GM23338 (cell line): ENCODE results near the gene IGSF21. TPM values are rescaled to one million over a fixed set of nuclear protein-coding genes. Genes with fewer than 3 reads are reported as not detected.

Experiments used
- ATAC-seq: fragments of 200-7000 bp; cut with Tn5 transposase; 3 replicates; pipeline ENCODE4 v1.9.1; 2020
- DNase-seq: peaks from one replicate; pipeline ENCODE4 v3.0.0-alpha.2; 2015; ENCODE audit warnings: low spot score
- H2AFZ ChIP-seq: fragments of 200-600 bp; sonication (generic); 2 replicates; pipeline ENCODE4 v1.8.0; 2016; ENCODE audit warnings: antibody characterized with exemption, mild to moderate bottlenecking, moderate library complexity
- H3F3A ChIP-seq: fragments of 200-600 bp; sonication (generic); replicated peaks from 2 replicates; pipeline ENCODE4 v1.8.0; 2017; ENCODE audit warnings: antibody characterized with exemption, mixed run types, low read depth
- H3K27ac ChIP-seq: fragments of 200-600 bp; sonication (generic); 2 replicates; pipeline ENCODE4 v1.6.1; 2016; ENCODE audit warnings: low read depth
- H3K27me3 ChIP-seq: fragments of 200-600 bp; sonication (generic); 2 replicates; pipeline ENCODE4 v1.8.0; 2016; ENCODE audit warnings: mild to moderate bottlenecking, mixed run types, moderate library complexity; ENCODE audit not compliant: insufficient read depth
- H3K36me3 ChIP-seq: fragments of 200-600 bp; sonication (generic); 2 replicates; pipeline ENCODE4 v1.8.0; 2016; ENCODE audit warnings: mild to moderate bottlenecking; ENCODE audit not compliant: insufficient read depth
- H3K4me1 ChIP-seq: fragments of 200-600 bp; sonication (generic); 2 replicates; pipeline ENCODE4 v1.8.0; 2016; ENCODE audit warnings: mild to moderate bottlenecking, moderate library complexity; ENCODE audit not compliant: insufficient read depth
- H3K4me2 ChIP-seq: fragments of 200-600 bp; sonication (generic); 2 replicates; pipeline ENCODE4 v1.7.1; 2017; ENCODE audit warnings: mixed run types
- H3K4me3 ChIP-seq: fragments of 200-600 bp; sonication (generic); 2 replicates; pipeline ENCODE4 v1.6.1; 2016; ENCODE audit warnings: mixed run types
- H3K79me2 ChIP-seq: fragments of 200-600 bp; sonication (generic); replicated peaks from 2 replicates; pipeline ENCODE4 v1.8.0; 2017; ENCODE audit warnings: mild to moderate bottlenecking; ENCODE audit not compliant: insufficient read depth
- H3K9me2 ChIP-seq: fragments of 200-600 bp; sonication (generic); 2 replicates; pipeline ENCODE4 v1.8.0; 2017; ENCODE audit not compliant: insufficient read depth
- H4K20me1 ChIP-seq: fragments of 200-600 bp; sonication (generic); replicated peaks from 2 replicates; pipeline ENCODE4 v1.8.0; 2017; ENCODE audit warnings: mild to moderate bottlenecking; ENCODE audit not compliant: insufficient read depth
- H3K27ac Mint-ChIP-seq: 2 replicates; pipeline ENCODE4 v1.8.0; 2020; ENCODE audit warnings: inconsistent platforms, mild to moderate bottlenecking, moderate library complexity, mixed read lengths
- H3K27me3 Mint-ChIP-seq: 3 replicates; pipeline ENCODE4 v1.8.0; 2022; ENCODE audit warnings: low read depth, mild to moderate bottlenecking, moderate library complexity, mixed read lengths, inconsistent platforms; ENCODE audit not compliant: insufficient read depth, poor library complexity
- H3K36me3 Mint-ChIP-seq: 3 replicates; pipeline ENCODE4 v1.8.0; 2021; ENCODE audit warnings: low read depth, mild to moderate bottlenecking, inconsistent platforms, moderate library complexity, mixed read lengths
- H3K4me1 Mint-ChIP-seq: 3 replicates; pipeline ENCODE4 v1.8.0; 2020; ENCODE audit warnings: mild to moderate bottlenecking, inconsistent platforms, mixed read lengths
- H3K4me3 Mint-ChIP-seq: 3 replicates; pipeline ENCODE4 v1.8.0; 2021; ENCODE audit warnings: moderate library complexity, mild to moderate bottlenecking, inconsistent platforms, mixed read lengths
- H3K9me3 Mint-ChIP-seq: 3 replicates; pipeline ENCODE4 v1.8.0; 2020; ENCODE audit warnings: moderate library complexity, mild to moderate bottlenecking, inconsistent platforms, mixed read lengths
- CREB1 ChIP-seq: fragments of 250-450 bp; sonication (Bioruptor Pico); IDR thresholded peaks from 2 replicates; pipeline ENCODE4 v1.5.0; 2020; ENCODE audit warnings: low read depth, mild to moderate bottlenecking, moderate library complexity
- CTCF ChIP-seq, 2 experiments: fragments of 200-600 bp in 1 of 2; sonication (generic) in 1 of 2; conservative IDR thresholded peaks; 2 replicates each; pipeline versions ENCODE4 v1.5.1 to v1.6.1; 2016 to 2017; ENCODE audit warnings: antibody characterized with exemption in 2 of 2, low read depth in 2 of 2, mild to moderate bottlenecking in 2 of 2, moderate library complexity in 1 of 2
- EZH2 ChIP-seq: fragments of 200-600 bp; sonication (generic); IDR thresholded peaks from one replicate; pipeline ENCODE4 v1.8.0; 2017; ENCODE audit warnings: antibody characterized with exemption, mild to moderate bottlenecking, low read depth; ENCODE audit not compliant: unreplicated experiment
- EZH2phosphoT487 ChIP-seq: fragments of 200-600 bp; sonication (generic); IDR thresholded peaks from one replicate; pipeline ENCODE4 v1.8.1; 2018; ENCODE audit warnings: antibody characterized with exemption; ENCODE audit not compliant: unreplicated experiment
- JUNB ChIP-seq: IDR thresholded peaks from one replicate; pipeline ENCODE4 v1.6.1; 2016; ENCODE audit warnings: antibody characterized with exemption; ENCODE audit not compliant: unreplicated experiment
- POLR2AphosphoS5 ChIP-seq: IDR thresholded peaks from 2 replicates; pipeline ENCODE4 v1.6.1; 2016; ENCODE audit warnings: antibody characterized with exemption, low read depth
- REST ChIP-seq: IDR thresholded peaks from one replicate; pipeline ENCODE4 v1.6.1; 2018; ENCODE audit warnings: antibody characterized with exemption; ENCODE audit not compliant: unreplicated experiment
- STAT1 ChIP-seq: IDR thresholded peaks from one replicate; pipeline ENCODE4 v1.6.1; 2016; ENCODE audit warnings: antibody characterized with exemption; ENCODE audit not compliant: unreplicated experiment
- polyA plus RNA-seq: library from polyadenylated mRNA; unstranded; fragments of >200 nt; fragmentation: Nextera tagmentation; extraction: Ambion mirVana; gene quantifications from 2 replicates; pipeline ENCODE4 v1.2.1, GENCODE V29; 2016
- total RNA-seq: library from RNA; depleted of rRNA; stranded (reverse); fragments of >200 nt; shearing (Covaris generic); gene quantifications from 2 replicates; pipeline ENCODE4 v1.2.3, GENCODE V29; 2014
- TF ChIP-seq, protein P1 (sequence below): IDR thresholded peaks from 2 replicates; pipeline ENCODE4 v1.6.1; 2016; ENCODE audit warnings: antibody characterized with exemption
- TF ChIP-seq, protein P2 (sequence below): fragments of 250-450 bp; sonication (Bioruptor Pico); IDR thresholded peaks from 2 replicates; pipeline ENCODE4 v1.5.0; 2020; ENCODE audit warnings: mild to moderate bottlenecking, moderate library complexity

IGSF21 gene
- total and polyA plus RNA-seq, 2 experiments from 2014 or later, result 15.6 to 15.7 TPM

GRCh38 chr1:18110968-18111367 is 3.4 kb downstream of the IGSF21 start (continued):
- TF ChIP-seq REST (no peak), STAT1 (no peak), EZH2phosphoT487 (no peak), EZH2 (no peak)
- TF ChIP-seq, protein P1, sequence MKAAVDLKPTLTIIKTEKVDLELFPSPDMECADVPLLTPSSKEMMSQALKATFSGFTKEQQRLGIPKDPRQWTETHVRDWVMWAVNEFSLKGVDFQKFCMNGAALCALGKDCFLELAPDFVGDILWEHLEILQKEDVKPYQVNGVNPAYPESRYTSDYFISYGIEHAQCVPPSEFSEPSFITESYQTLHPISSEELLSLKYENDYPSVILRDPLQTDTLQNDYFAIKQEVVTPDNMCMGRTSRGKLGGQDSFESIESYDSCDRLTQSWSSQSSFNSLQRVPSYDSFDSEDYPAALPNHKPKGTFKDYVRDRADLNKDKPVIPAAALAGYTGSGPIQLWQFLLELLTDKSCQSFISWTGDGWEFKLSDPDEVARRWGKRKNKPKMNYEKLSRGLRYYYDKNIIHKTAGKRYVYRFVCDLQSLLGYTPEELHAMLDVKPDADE, result no peak

DNA sequence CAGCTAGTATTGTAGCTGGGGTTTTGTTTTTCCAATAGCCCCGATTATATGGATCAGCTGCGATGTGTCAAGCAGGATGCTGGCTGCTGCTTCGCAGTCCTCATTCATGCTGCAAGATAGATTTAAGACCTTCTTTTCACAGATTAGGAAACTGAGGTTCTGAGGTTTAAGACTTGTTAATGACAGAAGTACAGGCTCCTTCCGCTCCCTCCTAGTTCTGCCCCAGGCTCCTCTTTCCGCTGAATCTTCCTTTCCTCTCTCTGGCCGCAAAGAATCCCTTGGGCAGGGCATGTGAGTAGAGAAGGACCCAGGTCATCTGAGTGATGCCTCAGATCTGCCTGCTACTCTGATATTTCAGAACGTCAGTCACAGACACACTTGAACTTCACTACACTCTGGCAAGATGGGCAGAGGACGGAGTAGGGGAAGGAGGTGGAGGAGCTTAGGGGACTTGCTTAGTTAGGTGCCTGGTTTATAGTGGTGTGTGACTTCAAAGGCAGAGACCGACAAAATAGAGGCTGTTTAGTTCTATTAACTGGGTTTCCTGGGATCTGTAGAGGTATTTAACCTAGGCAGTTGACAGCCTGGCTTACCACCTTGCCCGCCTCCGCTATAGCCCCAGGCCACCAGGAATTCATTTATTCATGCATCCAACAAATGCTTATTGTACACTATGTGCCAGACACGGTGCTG is 4.2 kb downstream of the IGSF21 start:
- no peak for DNase-seq
- H3K27me3 Mint-ChIP-seq, result peaks cover 39% of the 10 kb centered on the region
- H3K36me3 Mint-ChIP-seq, result no peaks in the 10 kb centered on the region; the same call in 2 of the 3 replicates
- peaks cover 20% of the 10 kb centered on the region for H3K4me1 Mint-ChIP-seq
- Histone ChIP-seq H3K27ac (no peak overlapping the region), H4K20me1 (peaks cover 16% of the 10 kb centered on the region), H3K36me3 (no peaks in the 10 kb centered on the region), H3K79me2 (peaks cover 30% of the 10 kb centered on the region), H3K9me2 (no peaks in the 10 kb centered on the region), H3F3A (peaks cover 7% of the 10 kb centered on the region), H2AFZ (no peak overlapping the region), H3K4me1 (peaks cover 22% of the 10 kb centered on the region), H3K27me3 (peaks cover 56% of the 10 kb centered on the region), H3K4me3 (peak overlapping the region; percentile 80), H3K4me2 (peak overlapping the region; percentile 96)
- no peaks in the 10 kb centered on the region; the same call in 2 of the 3 replicates for H3K9me3 Mint-ChIP-seq
- peak overlapping the region; percentile 79 for H3K4me3 Mint-ChIP-seq
- ATAC-seq, result no peak
- H3K27ac Mint-ChIP-seq, result no peak overlapping the region
- TF ChIP-seq EZH2 (no peak), POLR2AphosphoS5 (no peak), CREB1 (no peak), JUNB (no peak), STAT1 (no peak), EZH2phosphoT487 (no peak), CTCF (conservative IDR thresholded peaks at IDR 0.05; ENCODE audit: low read depth in 2 of 2) (no peak)
- TF ChIP-seq, protein P1, result no peak
- TF ChIP-seq, protein P2, sequence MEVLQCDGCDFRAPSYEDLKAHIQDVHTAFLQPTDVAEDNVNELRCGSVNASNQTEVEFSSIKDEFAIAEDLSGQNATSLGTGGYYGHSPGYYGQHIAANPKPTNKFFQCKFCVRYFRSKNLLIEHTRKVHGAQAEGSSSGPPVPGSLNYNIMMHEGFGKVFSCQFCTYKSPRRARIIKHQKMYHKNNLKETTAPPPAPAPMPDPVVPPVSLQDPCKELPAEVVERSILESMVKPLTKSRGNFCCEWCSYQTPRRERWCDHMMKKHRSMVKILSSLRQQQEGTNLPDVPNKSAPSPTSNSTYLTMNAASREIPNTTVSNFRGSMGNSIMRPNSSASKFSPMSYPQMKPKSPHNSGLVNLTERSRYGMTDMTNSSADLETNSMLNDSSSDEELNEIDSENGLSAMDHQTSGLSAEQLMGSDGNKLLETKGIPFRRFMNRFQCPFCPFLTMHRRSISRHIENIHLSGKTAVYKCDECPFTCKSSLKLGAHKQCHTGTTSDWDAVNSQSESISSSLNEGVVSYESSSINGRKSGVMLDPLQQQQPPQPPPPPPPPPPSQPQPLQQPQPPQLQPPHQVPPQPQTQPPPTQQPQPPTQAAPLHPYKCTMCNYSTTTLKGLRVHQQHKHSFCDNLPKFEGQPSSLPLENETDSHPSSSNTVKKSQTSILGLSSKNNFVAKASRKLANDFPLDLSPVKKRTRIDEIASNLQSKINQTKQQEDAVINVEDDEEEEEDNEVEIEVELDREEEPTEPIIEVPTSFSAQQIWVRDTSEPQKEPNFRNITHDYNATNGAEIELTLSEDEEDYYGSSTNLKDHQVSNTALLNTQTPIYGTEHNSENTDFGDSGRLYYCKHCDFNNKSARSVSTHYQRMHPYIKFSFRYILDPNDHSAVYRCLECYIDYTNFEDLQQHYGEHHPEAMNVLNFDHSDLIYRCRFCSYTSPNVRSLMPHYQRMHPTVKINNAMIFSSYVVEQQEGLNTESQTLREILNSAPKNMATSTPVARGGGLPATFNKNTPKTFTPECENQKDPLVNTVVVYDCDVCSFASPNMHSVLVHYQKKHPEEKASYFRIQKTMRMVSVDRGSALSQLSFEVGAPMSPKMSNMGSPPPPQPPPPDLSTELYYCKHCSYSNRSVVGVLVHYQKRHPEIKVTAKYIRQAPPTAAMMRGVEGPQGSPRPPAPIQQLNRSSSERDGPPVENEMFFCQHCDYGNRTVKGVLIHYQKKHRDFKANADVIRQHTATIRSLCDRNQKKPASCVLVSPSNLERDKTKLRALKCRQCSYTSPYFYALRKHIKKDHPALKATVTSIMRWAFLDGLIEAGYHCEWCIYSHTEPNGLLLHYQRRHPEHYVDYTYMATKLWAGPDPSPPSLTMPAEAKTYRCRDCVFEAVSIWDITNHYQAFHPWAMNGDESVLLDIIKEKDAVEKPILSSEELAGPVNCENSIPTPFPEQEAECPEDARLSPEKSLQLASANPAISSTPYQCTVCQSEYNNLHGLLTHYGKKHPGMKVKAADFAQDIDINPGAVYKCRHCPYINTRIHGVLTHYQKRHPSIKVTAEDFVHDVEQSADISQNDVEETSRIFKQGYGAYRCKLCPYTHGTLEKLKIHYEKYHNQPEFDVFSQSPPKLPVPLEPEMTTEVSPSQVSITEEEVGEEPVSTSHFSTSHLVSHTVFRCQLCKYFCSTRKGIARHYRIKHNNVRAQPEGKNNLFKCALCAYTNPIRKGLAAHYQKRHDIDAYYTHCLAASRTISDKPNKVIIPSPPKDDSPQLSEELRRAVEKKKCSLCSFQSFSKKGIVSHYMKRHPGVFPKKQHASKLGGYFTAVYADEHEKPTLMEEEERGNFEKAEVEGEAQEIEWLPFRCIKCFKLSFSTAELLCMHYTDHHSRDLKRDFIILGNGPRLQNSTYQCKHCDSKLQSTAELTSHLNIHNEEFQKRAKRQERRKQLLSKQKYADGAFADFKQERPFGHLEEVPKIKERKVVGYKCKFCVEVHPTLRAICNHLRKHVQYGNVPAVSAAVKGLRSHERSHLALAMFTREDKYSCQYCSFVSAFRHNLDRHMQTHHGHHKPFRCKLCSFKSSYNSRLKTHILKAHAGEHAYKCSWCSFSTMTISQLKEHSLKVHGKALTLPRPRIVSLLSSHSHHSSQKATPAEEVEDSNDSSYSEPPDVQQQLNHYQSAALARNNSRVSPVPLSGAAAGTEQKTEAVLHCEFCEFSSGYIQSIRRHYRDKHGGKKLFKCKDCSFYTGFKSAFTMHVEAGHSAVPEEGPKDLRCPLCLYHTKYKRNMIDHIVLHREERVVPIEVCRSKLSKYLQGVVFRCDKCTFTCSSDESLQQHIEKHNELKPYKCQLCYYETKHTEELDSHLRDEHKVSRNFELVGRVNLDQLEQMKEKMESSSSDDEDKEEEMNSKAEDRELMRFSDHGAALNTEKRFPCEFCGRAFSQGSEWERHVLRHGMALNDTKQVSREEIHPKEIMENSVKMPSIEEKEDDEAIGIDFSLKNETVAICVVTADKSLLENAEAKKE, result no peak
